HEK293T (cell line): ENCODE results near the gene NRM.

Experiments used
- ELF4 ChIP-seq: fragments of 450-650 bp; IDR thresholded peaks from 2 replicates; pipeline ENCODE4 v1.6.1; 2017; ENCODE audit warnings: antibody characterized with exemption
- FOXK2 ChIP-seq: fragments of 450-650 bp; IDR thresholded peaks from 2 replicates; pipeline ENCODE4 v1.6.1; 2016; ENCODE audit warnings: mild to moderate bottlenecking
- FOXM1 ChIP-seq: fragments of 450-650 bp; IDR thresholded peaks from 2 replicates; pipeline ENCODE4 v1.6.1; 2017; ENCODE audit warnings: mild to moderate bottlenecking, borderline replicate concordance
- SP1 ChIP-seq: fragments of 450-650 bp; IDR thresholded peaks from 2 replicates; pipeline ENCODE4 v1.6.1; 2017

DNA sequence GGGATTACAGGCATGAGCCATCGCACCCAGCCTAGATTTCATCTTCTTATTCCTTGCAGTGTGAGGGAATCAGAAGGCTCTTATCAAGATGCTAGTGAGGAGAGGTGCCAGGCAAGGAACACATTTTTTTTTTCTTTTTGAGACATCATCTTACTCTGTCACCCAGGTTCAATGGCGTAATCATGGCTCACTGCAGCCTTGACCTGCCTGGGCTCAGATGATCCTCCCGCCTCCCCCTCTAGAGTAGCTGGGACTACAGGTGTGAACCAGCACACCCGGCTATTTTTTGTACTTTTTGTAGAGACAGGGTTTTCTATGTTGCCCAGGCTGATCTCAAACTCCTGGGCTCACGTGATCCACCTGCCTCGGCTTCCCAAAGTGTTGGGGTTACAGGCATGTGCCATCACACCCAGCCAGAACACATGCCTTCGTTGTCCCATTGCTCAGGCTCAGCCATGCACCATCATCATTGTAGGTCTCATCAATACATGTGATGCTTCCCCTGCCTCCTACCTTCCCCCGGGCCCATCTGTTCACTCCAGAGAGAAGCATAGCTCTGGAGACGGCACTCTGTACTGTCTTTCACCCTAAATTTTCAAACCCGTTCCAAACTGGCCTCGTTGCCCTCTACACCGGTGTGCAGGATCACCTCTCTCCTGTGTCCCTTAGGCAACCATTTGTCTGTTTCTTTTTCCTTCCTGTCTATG lies 41.6 kb upstream of the NRM start:
- no peak for TF ChIP-seq ELF4
- TF ChIP-seq SP1: no peak
- no peak for TF ChIP-seq FOXM1
- TF ChIP-seq FOXK2: no peak
